Astrocyte (in vitro differentiated cells and primary cell): ENCODE measurements around the gene ATP6V1B1. TPM values are rescaled to one million over a fixed set of nuclear protein-coding genes. Genes with fewer than 3 reads are reported as not detected.

ENCODE experiments used
- DNase-seq: peaks from one replicate; pipeline ENCODE4 v3.0.0-alpha.2; 2010; ENCODE audit warnings: low read depth
- FAIRE-seq: peaks from 2 replicates; lab custom pipeline; 2011; peaks lifted over from hg19 to GRCh38; lab: Jason Lieb, UNC
- H2AFZ ChIP-seq: 2 replicates; pipeline ENCODE4 v1.6.0; 2012; ENCODE audit warnings: low read depth, low read length, inconsistent platforms
- H3K27ac ChIP-seq: 2 replicates; pipeline ENCODE4 v1.5.1; 2011; ENCODE audit warnings: low read depth, low read length, inconsistent platforms
- H3K27me3 ChIP-seq: 2 replicates; pipeline ENCODE4 v1.6.0; 2011; ENCODE audit warnings: low read length, inconsistent platforms; ENCODE audit not compliant: insufficient read depth
- H3K36me3 ChIP-seq: 2 replicates; pipeline ENCODE4 v1.5.1; 2011; ENCODE audit warnings: low read length, inconsistent platforms; ENCODE audit not compliant: insufficient read depth
- H3K4me1 ChIP-seq: 2 replicates; pipeline ENCODE4 v1.5.1; 2011; ENCODE audit warnings: low read length, inconsistent platforms; ENCODE audit not compliant: insufficient read depth
- H3K4me2 ChIP-seq: 2 replicates; pipeline ENCODE4 v1.6.0; 2012; ENCODE audit warnings: low read length, inconsistent platforms
- H3K4me3 ChIP-seq: 2 replicates; pipeline ENCODE4 v1.5.1; 2011; ENCODE audit warnings: low read depth, mild to moderate bottlenecking, low read length, inconsistent platforms; ENCODE audit not compliant: insufficient read depth
- H3K79me2 ChIP-seq: 2 replicates; pipeline ENCODE4 v1.6.0; 2012; ENCODE audit warnings: mild to moderate bottlenecking, low read length, inconsistent platforms; ENCODE audit not compliant: insufficient read depth
- H3K9ac ChIP-seq: 2 replicates; pipeline ENCODE4 v1.6.0; 2012; ENCODE audit warnings: mild to moderate bottlenecking, low read length, inconsistent platforms
- H3K9me3 ChIP-seq: 2 replicates; pipeline ENCODE4 v1.5.1; 2012; ENCODE audit warnings: low read depth, mild to moderate bottlenecking, low read length, inconsistent platforms; ENCODE audit not compliant: insufficient read depth
- H4K20me1 ChIP-seq: 2 replicates; pipeline ENCODE4 v1.6.0; 2012; ENCODE audit warnings: low read length, inconsistent platforms; ENCODE audit not compliant: insufficient read depth
- H3K27ac Mint-ChIP-seq: one replicate; pipeline ENCODE4 v1.8.0; 2021; ENCODE audit warnings: mild to moderate bottlenecking, mixed read lengths; ENCODE audit not compliant: unreplicated experiment
- H3K27me3 Mint-ChIP-seq: one replicate; pipeline ENCODE4 v1.8.0; 2021; ENCODE audit warnings: low read depth, mixed read lengths; ENCODE audit not compliant: unreplicated experiment
- H3K36me3 Mint-ChIP-seq: one replicate; pipeline ENCODE4 v1.8.0; 2021; ENCODE audit warnings: low read depth, mixed read lengths; ENCODE audit not compliant: unreplicated experiment
- H3K4me1 Mint-ChIP-seq: one replicate; pipeline ENCODE4 v1.8.0; 2021; ENCODE audit warnings: low read depth, mixed read lengths; ENCODE audit not compliant: unreplicated experiment
- H3K4me3 Mint-ChIP-seq: one replicate; pipeline ENCODE4 v1.8.0; 2021; ENCODE audit warnings: mild to moderate bottlenecking, moderate library complexity, mixed read lengths; ENCODE audit not compliant: unreplicated experiment
- H3K9me3 Mint-ChIP-seq: one replicate; pipeline ENCODE4 v1.8.0; 2021; ENCODE audit warnings: mild to moderate bottlenecking, mixed read lengths; ENCODE audit not compliant: unreplicated experiment
- CTCF ChIP-seq: IDR thresholded peaks from 2 replicates; pipeline ENCODE4 v1.5.1; 2011; ENCODE audit warnings: low read depth, mild to moderate bottlenecking, inconsistent platforms, low read length, moderate library complexity; ENCODE audit not compliant: insufficient read depth
- EZH2 ChIP-seq: IDR thresholded peaks from 2 replicates; pipeline ENCODE4 v1.6.1; 2012; ENCODE audit warnings: mild to moderate bottlenecking, low read length, inconsistent platforms; ENCODE audit not compliant: insufficient read depth
- total RNA-seq: library from RNA; stranded (reverse); gene quantifications from 2 replicates; pipeline ENCODE4 v1.2.1, GENCODE V29; 2021

The ATP6V1B1 gene
- total RNA-seq, 1 donor from 2014 or later: not detected

DNA sequence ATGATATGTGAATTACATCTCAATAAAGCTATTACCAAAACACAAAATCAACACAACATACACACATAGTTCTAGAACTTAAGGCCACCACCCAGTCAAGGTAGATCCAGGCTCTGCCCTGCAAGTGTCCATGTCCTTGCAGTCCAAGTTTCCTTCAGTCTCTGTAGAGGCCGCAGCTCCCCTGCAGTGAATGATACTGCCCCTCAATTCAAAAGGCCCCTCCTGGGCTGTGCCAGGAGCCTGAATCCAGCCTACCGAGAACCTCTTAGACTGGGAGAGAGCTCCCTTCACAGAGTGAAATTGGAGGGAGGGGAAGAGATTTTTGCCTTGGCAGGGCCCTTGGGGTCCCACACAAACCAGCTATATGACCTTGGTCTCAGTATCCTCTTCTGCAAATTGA lies 42.5 kb upstream of the ATP6V1B1 start:
- Histone ChIP-seq H2AFZ (no peak overlapping the region), H3K79me2 (no peaks in the 10 kb centered on the region), H3K9ac (no peak overlapping the region), H3K27ac (no peak overlapping the region), H3K4me3 (no peak overlapping the region), H3K4me1 (peaks cover 3% of the 10 kb centered on the region), H3K36me3 (no peaks in the 10 kb centered on the region), H3K4me2 (no peak overlapping the region), H3K9me3 (no peaks in the 10 kb centered on the region), H3K27me3 (peaks cover 98% of the 10 kb centered on the region), H4K20me1 (peaks cover 6% of the 10 kb centered on the region)
- FAIRE-seq: no peak
- no peak overlapping the region for H3K27ac Mint-ChIP-seq
- peaks cover 8% of the 10 kb centered on the region for H3K9me3 Mint-ChIP-seq
- H3K27me3 Mint-ChIP-seq: peaks cover 98% of the 10 kb centered on the region
- no peak for DNase-seq
- no peak overlapping the region for H3K4me3 Mint-ChIP-seq
- peaks cover 3% of the 10 kb centered on the region for H3K36me3 Mint-ChIP-seq
- peaks cover 2% of the 10 kb centered on the region for H3K4me1 Mint-ChIP-seq
- no peak for TF ChIP-seq EZH2
- TF ChIP-seq CTCF: no peak

- no peak overlapping the region for H2AFZ ChIP-seq
- H3K4me2 ChIP-seq: no peak overlapping the region
- no peak overlapping the region for H3K27ac ChIP-seq
- no peak for FAIRE-seq
- H3K4me3 Mint-ChIP-seq: no peak overlapping the region
- H3K36me3 Mint-ChIP-seq: no peaks in the 10 kb centered on the region
- H3K27ac Mint-ChIP-seq: no peak overlapping the region
- H3K9me3 ChIP-seq: no peaks in the 10 kb centered on the region
- H4K20me1 ChIP-seq: peaks cover 10% of the 10 kb centered on the region
- H3K9me3 Mint-ChIP-seq: peaks cover 8% of the 10 kb centered on the region
- H3K79me2 ChIP-seq: no peaks in the 10 kb centered on the region
- no peaks in the 10 kb centered on the region for H3K36me3 ChIP-seq
- H3K27me3 ChIP-seq: peaks cover 98% of the 10 kb centered on the region
- peaks cover 3% of the 10 kb centered on the region for H3K4me1 ChIP-seq
- TF ChIP-seq CTCF: no peak
- TF ChIP-seq EZH2: no peak
- no peak overlapping the region for H3K9ac ChIP-seq
- peaks cover 98% of the 10 kb centered on the region for H3K27me3 Mint-ChIP-seq
- DNase-seq: no peak
- H3K4me1 Mint-ChIP-seq: no peaks in the 10 kb centered on the region
- H3K4me3 ChIP-seq: no peak overlapping the region
These were observed 40.9 kb upstream of the ATP6V1B1 start for GRCh38 chr2:70894765-70895164.

DNA sequence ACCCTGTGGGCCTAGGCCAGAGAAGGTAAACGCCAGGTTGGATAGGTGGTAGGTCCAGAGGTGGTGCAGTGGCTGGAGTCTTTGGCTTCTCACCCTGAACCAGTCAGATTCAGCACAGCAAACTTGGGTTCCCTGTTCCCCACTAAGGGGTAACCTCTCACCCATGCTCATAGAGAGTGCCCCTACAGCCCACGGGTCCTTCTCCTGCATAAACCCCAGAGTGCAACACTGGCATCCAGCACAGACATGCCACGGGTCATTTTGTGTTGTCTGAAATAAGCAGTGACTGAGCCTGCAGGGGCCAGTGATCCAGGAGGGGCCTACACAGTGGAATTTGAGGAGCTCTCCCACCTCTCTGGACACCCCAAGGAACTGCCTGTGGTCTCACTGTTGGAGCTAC lies 40.5 kb upstream of the ATP6V1B1 start:
- Histone ChIP-seq H2AFZ (no peak overlapping the region), H3K9ac (no peak overlapping the region), H3K27me3 (peaks cover 94% of the 10 kb centered on the region), H3K4me3 (no peak overlapping the region), H4K20me1 (peaks cover 10% of the 10 kb centered on the region), H3K4me1 (peaks cover 3% of the 10 kb centered on the region), H3K4me2 (no peak overlapping the region), H3K27ac (no peak overlapping the region), H3K79me2 (no peaks in the 10 kb centered on the region), H3K36me3 (no peaks in the 10 kb centered on the region), H3K9me3 (no peaks in the 10 kb centered on the region)
- DNase-seq: no peak
- TF ChIP-seq EZH2: no peak
- TF ChIP-seq CTCF: no peak
- Mint-ChIP-seq H3K27me3 (peaks cover 97% of the 10 kb centered on the region), H3K4me3 (no peak overlapping the region), H3K4me1 (no peaks in the 10 kb centered on the region), H3K27ac (no peak overlapping the region), H3K36me3 (no peaks in the 10 kb centered on the region), H3K9me3 (peaks cover 8% of the 10 kb centered on the region)
- FAIRE-seq: no peak
